Measurements from ENCODE around the gene ARHGEF10L.

ARHGEF10L gene

DNA sequence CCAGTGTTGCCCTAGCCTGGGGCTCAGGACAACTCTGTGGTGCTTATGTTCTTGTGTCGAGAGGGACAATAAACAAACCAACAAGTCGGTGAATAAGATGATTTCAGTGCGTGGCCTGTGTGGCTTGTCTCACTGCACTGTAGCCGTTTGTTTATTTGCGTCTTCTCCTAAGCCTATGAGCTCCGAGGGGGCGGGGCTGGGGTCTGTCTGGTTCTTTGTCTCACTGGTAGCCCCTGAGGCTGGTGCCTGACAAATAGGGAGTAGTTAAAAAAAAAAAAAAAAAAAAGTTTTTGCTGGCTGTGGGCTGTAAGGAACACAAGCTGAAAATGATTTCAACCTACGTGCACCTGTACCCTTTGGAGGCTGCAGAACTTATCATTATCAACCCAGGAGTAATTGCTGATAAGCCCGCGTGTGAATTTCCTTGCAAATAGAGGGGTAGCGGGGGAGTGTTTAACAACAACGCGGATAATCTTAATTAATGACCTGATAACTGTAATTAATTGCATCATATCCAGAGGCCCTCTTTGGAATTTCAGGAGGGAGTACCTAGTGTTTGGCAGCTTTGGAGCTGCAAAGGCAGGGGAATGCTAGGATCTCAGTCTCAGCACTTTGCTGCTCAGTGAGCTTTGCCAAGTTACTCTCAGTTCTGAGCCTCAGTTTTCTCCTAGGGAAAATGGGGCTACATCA is 925 bp upstream of the ARHGEF10L start (continued):
- TF ChIP-seq, protein P1, sequence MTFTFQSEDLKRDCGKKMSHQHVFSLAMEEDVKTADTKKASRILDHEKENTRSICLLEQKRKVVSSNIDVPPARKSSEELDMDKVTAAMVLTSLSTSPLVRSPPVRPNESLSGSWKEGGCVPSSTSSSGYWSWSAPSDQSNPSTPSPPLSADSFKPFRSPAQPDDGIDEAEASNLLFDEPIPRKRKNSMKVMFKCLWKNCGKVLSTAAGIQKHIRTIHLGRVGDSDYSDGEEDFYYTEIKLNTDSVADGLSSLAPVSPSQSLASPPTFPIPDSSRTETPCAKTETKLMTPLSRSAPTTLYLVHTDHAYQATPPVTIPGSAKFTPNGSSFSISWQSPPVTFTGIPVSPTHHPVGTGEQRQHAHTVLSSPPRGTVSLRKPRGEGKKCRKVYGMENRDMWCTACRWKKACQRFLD (tag by site-specific recombination; IDR thresholded peaks at IDR 0.05): no peak
- TF ChIP-seq ZNF132 (tag by site-specific recombination; IDR thresholded peaks at IDR 0.05; ENCODE audit: borderline replicate concordance) (no peak), ZNF416 (tag by site-specific recombination; IDR thresholded peaks at IDR 0.05) (no peak), ZNF530 (tag by site-specific recombination; IDR thresholded peaks at IDR 0.05; ENCODE audit: low read depth) (no peak), ZBTB17 (tag by site-specific recombination; IDR thresholded peaks at IDR 0.05) (peak; percentile 44; the same call in 1 of the 2 replicates), ZNF571 (tag by site-specific recombination; IDR thresholded peaks at IDR 0.05) (no peak), ZNF664 (tag by site-specific recombination; IDR thresholded peaks at IDR 0.05) (no peak), KLF8 (tag by site-specific recombination; IDR thresholded peaks at IDR 0.05) (no peak), ZFP3 (tag by site-specific recombination; IDR thresholded peaks at IDR 0.05; ENCODE audit: low read depth) (no peak), ZNF777 (tag by site-specific recombination; IDR thresholded peaks at IDR 0.05; ENCODE audit: borderline replicate concordance) (no peak), ZNF10 (tag by site-specific recombination; IDR thresholded peaks at IDR 0.05) (no peak), ZNF184 (tag by site-specific recombination; IDR thresholded peaks at IDR 0.05) (no peak), IKZF3 (tag by site-specific recombination; IDR thresholded peaks at IDR 0.05) (no peak), GLI2 (tag by site-specific recombination; IDR thresholded peaks at IDR 0.05; ENCODE audit: borderline replicate concordance, low read depth) (no peak), ZNF433 (tag by site-specific recombination; IDR thresholded peaks at IDR 0.05; ENCODE audit: low read depth) (no peak), TRIM28 (IDR thresholded peaks at IDR 0.05; ENCODE audit: borderline replicate concordance, low read length) (peak; percentile 89; the same call in 1 of the 2 replicates), SP7 (tag by site-specific recombination; IDR thresholded peaks at IDR 0.05) (peak; percentile 86), ZNF629 (tag by site-specific recombination; IDR thresholded peaks at IDR 0.05) (no peak), KLF10 (tag by site-specific recombination; IDR thresholded peaks at IDR 0.05) (no peak)
- TF ChIP-seq, protein P2, sequence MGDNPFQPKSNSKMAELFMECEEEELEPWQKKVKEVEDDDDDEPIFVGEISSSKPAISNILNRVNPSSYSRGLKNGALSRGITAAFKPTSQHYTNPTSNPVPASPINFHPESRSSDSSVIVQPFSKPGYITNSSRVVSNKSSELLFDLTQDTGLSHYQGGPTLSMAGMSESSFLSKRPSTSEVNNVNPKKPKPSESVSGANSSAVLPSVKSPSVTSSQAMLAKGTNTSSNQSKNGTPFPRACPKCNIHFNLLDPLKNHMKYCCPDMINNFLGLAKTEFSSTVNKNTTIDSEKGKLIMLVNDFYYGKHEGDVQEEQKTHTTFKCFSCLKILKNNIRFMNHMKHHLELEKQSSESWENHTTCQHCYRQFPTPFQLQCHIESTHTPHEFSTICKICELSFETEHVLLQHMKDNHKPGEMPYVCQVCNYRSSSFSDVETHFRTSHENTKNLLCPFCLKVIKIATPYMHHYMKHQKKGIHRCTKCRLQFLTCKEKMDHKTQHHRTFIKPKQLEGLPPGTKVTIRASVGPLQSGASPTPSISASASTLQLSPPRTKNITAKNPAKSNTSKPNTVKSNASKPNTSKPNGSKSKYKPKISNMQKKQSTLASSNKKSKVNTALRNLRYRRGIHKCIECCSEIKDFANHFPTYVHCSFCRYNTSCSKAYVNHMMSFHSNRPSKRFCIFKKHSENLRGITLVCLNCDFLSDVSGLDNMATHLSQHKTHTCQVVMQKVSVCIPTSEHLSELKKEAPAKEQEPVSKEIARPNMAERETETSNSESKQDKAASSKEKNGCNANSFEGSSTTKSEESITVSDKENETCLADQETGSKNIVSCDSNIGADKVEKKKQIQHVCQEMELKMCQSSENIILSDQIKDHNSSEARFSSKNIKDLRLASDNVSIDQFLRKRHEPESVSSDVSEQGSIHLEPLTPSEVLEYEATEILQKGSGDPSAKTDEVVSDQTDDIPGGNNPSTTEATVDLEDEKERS (tag by site-specific recombination; IDR thresholded peaks at IDR 0.05): no peak
- TF ChIP-seq, protein P3, sequence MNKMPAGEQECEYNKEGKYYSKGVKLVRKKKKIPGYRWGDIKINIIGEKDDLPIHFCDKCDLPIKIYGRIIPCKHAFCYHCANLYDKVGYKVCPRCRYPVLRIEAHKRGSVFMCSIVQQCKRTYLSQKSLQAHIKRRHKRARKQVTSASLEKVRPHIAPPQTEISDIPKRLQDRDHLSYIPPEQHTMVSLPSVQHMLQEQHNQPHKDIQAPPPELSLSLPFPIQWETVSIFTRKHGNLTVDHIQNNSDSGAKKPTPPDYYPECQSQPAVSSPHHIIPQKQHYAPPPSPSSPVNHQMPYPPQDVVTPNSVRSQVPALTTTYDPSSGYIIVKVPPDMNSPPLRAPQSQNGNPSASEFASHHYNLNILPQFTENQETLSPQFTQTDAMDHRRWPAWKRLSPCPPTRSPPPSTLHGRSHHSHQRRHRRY (tag by site-specific recombination; IDR thresholded peaks at IDR 0.05): no peak
- TF ChIP-seq, protein P4, sequence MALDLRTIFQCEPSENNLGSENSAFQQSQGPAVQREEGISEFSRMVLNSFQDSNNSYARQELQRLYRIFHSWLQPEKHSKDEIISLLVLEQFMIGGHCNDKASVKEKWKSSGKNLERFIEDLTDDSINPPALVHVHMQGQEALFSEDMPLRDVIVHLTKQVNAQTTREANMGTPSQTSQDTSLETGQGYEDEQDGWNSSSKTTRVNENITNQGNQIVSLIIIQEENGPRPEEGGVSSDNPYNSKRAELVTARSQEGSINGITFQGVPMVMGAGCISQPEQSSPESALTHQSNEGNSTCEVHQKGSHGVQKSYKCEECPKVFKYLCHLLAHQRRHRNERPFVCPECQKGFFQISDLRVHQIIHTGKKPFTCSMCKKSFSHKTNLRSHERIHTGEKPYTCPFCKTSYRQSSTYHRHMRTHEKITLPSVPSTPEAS (tag by site-specific recombination; IDR thresholded peaks at IDR 0.05): no peak
- TF ChIP-seq, protein P5, sequence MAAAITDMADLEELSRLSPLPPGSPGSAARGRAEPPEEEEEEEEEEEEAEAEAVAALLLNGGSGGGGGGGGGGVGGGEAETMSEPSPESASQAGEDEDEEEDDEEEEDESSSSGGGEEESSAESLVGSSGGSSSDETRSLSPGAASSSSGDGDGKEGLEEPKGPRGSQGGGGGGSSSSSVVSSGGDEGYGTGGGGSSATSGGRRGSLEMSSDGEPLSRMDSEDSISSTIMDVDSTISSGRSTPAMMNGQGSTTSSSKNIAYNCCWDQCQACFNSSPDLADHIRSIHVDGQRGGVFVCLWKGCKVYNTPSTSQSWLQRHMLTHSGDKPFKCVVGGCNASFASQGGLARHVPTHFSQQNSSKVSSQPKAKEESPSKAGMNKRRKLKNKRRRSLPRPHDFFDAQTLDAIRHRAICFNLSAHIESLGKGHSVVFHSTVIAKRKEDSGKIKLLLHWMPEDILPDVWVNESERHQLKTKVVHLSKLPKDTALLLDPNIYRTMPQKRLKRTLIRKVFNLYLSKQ (tag by site-specific recombination; IDR thresholded peaks at IDR 0.05; ENCODE audit: borderline replicate concordance): no peak
- TF ChIP-seq, protein P6, sequence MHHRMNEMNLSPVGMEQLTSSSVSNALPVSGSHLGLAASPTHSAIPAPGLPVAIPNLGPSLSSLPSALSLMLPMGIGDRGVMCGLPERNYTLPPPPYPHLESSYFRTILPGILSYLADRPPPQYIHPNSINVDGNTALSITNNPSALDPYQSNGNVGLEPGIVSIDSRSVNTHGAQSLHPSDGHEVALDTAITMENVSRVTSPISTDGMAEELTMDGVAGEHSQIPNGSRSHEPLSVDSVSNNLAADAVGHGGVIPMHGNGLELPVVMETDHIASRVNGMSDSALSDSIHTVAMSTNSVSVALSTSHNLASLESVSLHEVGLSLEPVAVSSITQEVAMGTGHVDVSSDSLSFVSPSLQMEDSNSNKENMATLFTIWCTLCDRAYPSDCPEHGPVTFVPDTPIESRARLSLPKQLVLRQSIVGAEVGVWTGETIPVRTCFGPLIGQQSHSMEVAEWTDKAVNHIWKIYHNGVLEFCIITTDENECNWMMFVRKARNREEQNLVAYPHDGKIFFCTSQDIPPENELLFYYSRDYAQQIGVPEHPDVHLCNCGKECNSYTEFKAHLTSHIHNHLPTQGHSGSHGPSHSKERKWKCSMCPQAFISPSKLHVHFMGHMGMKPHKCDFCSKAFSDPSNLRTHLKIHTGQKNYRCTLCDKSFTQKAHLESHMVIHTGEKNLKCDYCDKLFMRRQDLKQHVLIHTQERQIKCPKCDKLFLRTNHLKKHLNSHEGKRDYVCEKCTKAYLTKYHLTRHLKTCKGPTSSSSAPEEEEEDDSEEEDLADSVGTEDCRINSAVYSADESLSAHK (tag by site-specific recombination; IDR thresholded peaks at IDR 0.05): no peak
- TF ChIP-seq, protein P7, sequence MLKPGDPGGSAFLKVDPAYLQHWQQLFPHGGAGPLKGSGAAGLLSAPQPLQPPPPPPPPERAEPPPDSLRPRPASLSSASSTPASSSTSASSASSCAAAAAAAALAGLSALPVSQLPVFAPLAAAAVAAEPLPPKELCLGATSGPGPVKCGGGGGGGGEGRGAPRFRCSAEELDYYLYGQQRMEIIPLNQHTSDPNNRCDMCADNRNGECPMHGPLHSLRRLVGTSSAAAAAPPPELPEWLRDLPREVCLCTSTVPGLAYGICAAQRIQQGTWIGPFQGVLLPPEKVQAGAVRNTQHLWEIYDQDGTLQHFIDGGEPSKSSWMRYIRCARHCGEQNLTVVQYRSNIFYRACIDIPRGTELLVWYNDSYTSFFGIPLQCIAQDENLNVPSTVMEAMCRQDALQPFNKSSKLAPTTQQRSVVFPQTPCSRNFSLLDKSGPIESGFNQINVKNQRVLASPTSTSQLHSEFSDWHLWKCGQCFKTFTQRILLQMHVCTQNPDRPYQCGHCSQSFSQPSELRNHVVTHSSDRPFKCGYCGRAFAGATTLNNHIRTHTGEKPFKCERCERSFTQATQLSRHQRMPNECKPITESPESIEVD (tag by site-specific recombination; IDR thresholded peaks at IDR 0.05): no peak
